Measurements from ENCODE around the gene TRIM5.

DNA sequence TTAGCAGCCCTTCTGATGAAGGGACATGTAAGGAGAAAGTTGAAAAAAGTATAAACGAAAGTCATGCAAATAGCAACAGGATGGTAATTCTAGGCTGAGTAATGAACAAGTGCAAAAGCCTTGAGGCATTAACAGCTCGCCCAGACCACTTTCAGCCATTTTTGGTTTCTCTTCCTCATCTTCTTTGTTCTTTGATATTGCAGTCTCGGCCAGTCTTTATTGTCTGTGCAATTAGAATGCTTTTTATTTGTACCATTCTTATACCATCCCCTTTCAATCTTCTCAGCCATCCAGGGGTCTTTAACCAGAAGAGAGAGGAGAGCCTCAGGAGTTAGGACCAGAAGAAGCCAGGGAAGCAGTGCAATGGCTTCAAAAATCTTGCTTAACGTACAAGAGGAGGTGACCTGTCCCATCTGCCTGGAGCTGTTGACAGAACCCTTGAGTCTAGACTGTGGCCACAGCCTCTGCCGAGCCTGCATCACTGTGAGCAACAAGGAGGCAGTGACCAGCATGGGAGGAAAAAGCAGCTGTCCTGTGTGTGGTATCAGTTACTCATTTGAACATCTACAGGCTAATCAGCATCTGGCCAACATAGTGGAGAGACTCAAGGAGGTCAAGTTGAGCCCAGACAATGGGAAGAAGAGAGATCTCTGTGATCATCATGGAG is 52.8 kb downstream of the TRIM5 start:
- TF ChIP-seq, protein P1, sequence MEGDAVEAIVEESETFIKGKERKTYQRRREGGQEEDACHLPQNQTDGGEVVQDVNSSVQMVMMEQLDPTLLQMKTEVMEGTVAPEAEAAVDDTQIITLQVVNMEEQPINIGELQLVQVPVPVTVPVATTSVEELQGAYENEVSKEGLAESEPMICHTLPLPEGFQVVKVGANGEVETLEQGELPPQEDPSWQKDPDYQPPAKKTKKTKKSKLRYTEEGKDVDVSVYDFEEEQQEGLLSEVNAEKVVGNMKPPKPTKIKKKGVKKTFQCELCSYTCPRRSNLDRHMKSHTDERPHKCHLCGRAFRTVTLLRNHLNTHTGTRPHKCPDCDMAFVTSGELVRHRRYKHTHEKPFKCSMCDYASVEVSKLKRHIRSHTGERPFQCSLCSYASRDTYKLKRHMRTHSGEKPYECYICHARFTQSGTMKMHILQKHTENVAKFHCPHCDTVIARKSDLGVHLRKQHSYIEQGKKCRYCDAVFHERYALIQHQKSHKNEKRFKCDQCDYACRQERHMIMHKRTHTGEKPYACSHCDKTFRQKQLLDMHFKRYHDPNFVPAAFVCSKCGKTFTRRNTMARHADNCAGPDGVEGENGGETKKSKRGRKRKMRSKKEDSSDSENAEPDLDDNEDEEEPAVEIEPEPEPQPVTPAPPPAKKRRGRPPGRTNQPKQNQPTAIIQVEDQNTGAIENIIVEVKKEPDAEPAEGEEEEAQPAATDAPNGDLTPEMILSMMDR (conservative IDR thresholded peaks at IDR 0.05; ENCODE audit: low read length): no peak
- TF ChIP-seq EZH2phosphoT487 (IDR thresholded peaks at IDR 0.05; ENCODE audit: borderline replicate concordance): no peak
